ENCODE data around the gene TTC9B. TPM values are rescaled to one million over a fixed set of nuclear protein-coding genes. Genes with fewer than 3 reads are reported as not detected.
A peak's percentile ranks its signal among the peaks of the same experiment; 100 is the strongest.
"Not testable (repeated sequence)": the region's sequence is repeated elsewhere in the genome, so short reads cannot be mapped to it uniquely, and the experiment has no call there.

The TTC9B gene
- total RNA-seq, 2 donors from 2014 or later: not detected

DNA sequence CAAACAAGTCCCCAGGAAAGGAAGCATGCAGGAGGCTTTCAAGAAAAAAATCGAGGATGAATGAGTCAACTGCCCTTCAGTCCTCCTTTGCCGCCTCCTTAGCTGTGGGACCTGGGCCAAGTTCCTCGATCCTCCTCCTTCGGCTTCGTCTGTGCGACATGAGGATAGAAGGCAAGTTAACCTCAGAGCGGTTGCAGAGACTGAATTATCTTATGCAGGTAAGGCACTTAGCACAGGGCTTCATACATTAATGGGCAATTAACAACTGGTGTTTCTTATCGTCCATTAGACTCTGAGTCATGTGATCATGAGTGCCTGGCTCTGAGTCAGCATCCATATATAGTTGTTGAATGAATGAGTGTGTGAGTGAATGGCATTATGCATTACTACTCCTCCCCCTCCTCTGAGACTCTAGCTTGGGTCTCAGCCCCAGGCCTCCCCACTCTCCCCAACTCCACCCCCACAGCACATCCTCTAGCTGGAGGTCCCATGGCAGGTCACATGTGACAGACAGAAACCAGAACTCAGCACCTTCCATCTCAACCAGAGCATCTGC is 1.6 kb upstream of the TTC9B start:
- H3K36me3 ChIP-seq: no peaks in the 10 kb centered on the region
- no peaks in the 10 kb centered on the region for H3K9me3 ChIP-seq
- H3K4me1 ChIP-seq: peaks cover 0 to 24% of the 10 kb centered on the region in 2 donors
- TF ChIP-seq, protein P1, sequence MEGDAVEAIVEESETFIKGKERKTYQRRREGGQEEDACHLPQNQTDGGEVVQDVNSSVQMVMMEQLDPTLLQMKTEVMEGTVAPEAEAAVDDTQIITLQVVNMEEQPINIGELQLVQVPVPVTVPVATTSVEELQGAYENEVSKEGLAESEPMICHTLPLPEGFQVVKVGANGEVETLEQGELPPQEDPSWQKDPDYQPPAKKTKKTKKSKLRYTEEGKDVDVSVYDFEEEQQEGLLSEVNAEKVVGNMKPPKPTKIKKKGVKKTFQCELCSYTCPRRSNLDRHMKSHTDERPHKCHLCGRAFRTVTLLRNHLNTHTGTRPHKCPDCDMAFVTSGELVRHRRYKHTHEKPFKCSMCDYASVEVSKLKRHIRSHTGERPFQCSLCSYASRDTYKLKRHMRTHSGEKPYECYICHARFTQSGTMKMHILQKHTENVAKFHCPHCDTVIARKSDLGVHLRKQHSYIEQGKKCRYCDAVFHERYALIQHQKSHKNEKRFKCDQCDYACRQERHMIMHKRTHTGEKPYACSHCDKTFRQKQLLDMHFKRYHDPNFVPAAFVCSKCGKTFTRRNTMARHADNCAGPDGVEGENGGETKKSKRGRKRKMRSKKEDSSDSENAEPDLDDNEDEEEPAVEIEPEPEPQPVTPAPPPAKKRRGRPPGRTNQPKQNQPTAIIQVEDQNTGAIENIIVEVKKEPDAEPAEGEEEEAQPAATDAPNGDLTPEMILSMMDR (IDR thresholded peaks at IDR 0.05): no peak
- no peak overlapping the region for H3K27ac ChIP-seq
- no peak overlapping the region for H3K4me3 ChIP-seq
- H3K27me3 ChIP-seq: peaks cover 17 to 29% of the 10 kb centered on the region in 2 donors
- DNase-seq (ENCODE audit: low spot score): no peak

DNA sequence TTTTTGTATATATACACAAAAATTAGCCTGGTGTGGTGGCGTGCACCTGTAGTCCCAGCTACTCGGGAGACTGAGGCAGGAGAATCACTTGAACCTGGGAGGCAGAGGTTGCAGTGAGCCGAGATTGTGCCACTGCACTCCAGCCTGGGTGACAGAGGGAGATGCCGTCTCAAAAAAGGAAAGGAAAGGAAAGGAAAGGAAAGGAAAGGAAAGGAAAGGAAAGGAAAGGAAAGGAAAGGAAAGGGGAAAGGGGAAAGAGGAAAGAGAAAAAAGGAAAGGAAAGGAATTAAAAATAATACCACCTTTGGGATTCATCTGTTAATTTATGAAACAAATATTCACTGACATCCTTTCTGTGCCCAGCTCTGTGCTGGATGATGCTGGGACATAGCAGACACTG is 845 bp upstream of the TTC9B start:
- not testable (repeated sequence) for H3K27ac ChIP-seq; DNase-seq (ENCODE audit: low spot score); H3K9me3 ChIP-seq; H3K4me3 ChIP-seq; H3K36me3 ChIP-seq
- peaks cover 17 to 29% of the 10 kb centered on the region in 2 donors for H3K27me3 ChIP-seq
- peaks cover 0 to 24% of the 10 kb centered on the region in 2 donors for H3K4me1 ChIP-seq

DNA sequence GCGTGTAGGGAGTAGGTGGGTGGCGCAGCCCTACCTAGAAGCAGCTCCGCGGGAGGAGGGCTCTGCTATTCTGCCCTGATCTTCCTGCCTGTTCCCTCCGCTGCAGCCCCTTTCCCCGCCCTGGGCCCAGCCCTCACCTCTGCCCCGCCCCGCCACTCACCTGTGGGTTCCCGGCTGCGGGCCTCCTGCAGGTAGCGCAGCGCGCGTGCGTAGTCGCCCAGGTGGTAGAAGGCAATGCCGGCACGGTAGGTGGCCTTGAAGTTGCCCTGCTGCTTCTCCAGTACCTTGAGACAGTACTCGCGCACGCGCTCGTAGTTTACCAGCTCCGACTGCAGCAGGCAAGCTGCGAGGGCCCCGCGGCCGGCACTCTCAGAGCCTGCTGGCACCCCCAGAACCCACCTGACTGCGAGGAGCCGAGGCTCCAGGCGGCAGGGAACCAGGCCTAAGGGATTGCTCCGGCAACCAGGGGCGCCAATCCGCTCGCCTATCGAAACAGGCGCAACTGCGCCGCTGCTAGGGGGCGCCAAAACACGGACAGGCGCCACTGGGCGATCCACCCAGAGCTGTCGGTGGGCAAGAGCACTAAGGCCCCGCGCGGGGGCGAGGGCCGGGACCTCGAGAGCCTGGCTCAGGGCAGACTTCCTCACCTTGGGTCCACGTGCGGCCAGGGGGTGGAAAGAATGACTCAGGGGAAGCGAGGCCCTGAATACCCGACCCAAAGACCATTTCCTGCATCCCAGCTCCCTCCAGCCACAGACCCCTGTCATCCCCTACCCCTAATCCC is 965 bp downstream of the TTC9B start:
- Histone ChIP-seq H3K27me3 (peaks cover 12 to 22% of the 10 kb centered on the region in 2 donors), H3K36me3 (peaks cover 1% of the 10 kb centered on the region), H3K4me3 (no peak overlapping the region), H3K4me1 (peaks cover 0 to 18% of the 10 kb centered on the region in 2 donors), H3K27ac (no peak overlapping the region), H3K9me3 (no peaks in the 10 kb centered on the region)
- DNase-seq (ENCODE audit: low spot score): no peak
- TF ChIP-seq, protein P1 (IDR thresholded peaks at IDR 0.05): peak in 1 of 2 donors; percentile 27

DNA sequence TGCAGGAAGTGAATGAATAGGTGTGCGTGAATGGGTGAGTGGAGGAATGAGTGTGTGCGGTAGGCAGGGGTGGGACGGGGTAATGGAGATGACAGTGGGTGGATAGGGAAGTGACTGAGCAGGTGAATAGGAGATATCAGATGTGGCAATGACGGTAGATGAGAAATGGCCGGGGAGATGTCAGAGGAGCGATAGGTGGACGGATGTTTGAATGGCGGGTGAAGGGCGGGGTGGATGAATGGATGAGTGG is 1.5 kb downstream of the TTC9B start:
- H3K27ac ChIP-seq: no peak overlapping the region
- DNase-seq (ENCODE audit: low spot score): no peak
- H3K9me3 ChIP-seq: no peaks in the 10 kb centered on the region
- peaks cover 12 to 22% of the 10 kb centered on the region in 2 donors for H3K27me3 ChIP-seq
- peaks cover 0 to 18% of the 10 kb centered on the region in 2 donors for H3K4me1 ChIP-seq
- TF ChIP-seq, protein P1 (IDR thresholded peaks at IDR 0.05): no peak
- H3K36me3 ChIP-seq: peaks cover 6% of the 10 kb centered on the region
- H3K4me3 ChIP-seq: no peak overlapping the region

DNA sequence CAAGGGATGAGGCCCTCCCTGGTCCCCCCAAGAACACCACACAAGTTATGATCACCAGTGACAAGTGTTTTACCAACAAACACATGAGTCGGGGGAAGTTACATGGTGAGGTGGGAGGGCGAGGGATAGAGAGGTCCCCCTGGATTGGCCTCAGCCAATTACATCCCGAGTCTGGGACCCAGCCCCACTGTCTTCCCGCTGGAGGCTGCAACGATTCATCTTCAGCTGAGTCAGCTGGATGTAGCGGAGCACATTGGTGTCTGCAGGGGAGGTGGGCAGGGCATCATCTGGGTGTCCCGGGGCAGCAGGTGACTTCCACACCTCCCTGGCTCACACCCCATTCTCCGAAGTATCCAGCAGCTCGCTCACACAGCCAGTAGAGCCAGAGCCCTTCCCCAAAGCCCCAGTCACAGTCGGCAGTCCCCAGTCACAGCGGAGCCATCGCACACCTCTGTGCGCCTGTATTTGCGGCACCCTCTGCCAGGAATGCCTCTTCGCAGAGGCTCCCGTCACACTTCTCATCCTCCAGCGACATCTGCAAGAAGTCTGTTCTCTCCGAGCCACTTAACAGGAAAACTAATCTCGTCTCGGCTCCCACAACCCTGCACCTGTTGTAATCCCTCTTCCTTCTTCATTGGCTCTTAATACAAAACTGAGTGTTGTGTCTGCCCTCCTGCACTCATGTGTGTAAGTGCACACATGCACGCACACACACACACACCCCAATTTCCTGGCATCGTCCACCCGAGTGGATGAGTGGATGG is 2.0 kb downstream of the TTC9B start:
- no peak overlapping the region for H3K27ac ChIP-seq
- H3K4me3 ChIP-seq: no peak overlapping the region
- no peak for DNase-seq (ENCODE audit: low spot score)
- TF ChIP-seq, protein P1 (IDR thresholded peaks at IDR 0.05): no peak
- H3K36me3 ChIP-seq: peaks cover 10% of the 10 kb centered on the region
- peaks cover 12 to 22% of the 10 kb centered on the region in 2 donors for H3K27me3 ChIP-seq
- H3K9me3 ChIP-seq: no peaks in the 10 kb centered on the region
- peaks cover 0 to 18% of the 10 kb centered on the region in 2 donors for H3K4me1 ChIP-seq

DNA sequence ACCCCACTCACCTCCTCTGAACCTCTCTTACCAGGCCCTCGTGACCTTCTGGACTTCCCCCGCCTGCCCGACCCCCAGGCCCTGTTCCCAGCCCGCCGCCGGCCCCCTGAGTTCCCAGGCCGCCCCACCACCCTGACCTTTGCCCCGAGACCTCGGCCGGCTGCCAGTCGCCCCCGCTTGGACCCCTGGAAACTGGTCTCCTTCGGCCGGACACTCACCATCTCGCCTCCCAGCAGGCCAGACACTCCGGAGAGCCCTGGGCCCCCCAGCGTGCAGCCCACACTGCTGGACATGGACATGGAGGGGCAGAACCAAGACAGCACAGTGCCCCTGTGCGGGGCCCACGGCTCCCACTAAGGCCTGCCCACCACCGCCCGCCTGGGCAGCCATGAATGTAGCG is 3.2 kb downstream of the TTC9B start:
- Histone ChIP-seq H3K36me3 (peaks cover 16% of the 10 kb centered on the region), H3K4me3 (no peak overlapping the region), H3K9me3 (no peaks in the 10 kb centered on the region), H3K27me3 (peaks cover 12 to 22% of the 10 kb centered on the region in 2 donors), H3K4me1 (peaks cover 0 to 18% of the 10 kb centered on the region in 2 donors), H3K27ac (no peak overlapping the region)
- no peak for DNase-seq (ENCODE audit: low spot score)
- TF ChIP-seq, protein P1 (IDR thresholded peaks at IDR 0.05): no peak

Measured in right atrium auricular region (tissue), 2 donors.